Measurements from ENCODE around the gene DPEP2.
"Not testable (repeated sequence)": the region's sequence is repeated elsewhere in the genome, so short reads cannot be mapped to it uniquely, and the experiment has no call there.

The DPEP2 gene

GRCh38 chr16:67982011-67982696, 17.1 kb downstream of the DPEP2 start:
- intact Hi-C loops (cut with DNase I), result no loop called here
- no peak for DNase-seq

GRCh38 chr16:67979955-67980678, 19.2 kb downstream of the DPEP2 start, which contains the start of gene DPEP3:
Gene DPEP3 (minus strand): TSS chr16:67980499. CDS start chr16:67980380, 119 bp downstream.
- DNase-seq, result no peak
- intact Hi-C loops (cut with DNase I), result no loop called here

DNA sequence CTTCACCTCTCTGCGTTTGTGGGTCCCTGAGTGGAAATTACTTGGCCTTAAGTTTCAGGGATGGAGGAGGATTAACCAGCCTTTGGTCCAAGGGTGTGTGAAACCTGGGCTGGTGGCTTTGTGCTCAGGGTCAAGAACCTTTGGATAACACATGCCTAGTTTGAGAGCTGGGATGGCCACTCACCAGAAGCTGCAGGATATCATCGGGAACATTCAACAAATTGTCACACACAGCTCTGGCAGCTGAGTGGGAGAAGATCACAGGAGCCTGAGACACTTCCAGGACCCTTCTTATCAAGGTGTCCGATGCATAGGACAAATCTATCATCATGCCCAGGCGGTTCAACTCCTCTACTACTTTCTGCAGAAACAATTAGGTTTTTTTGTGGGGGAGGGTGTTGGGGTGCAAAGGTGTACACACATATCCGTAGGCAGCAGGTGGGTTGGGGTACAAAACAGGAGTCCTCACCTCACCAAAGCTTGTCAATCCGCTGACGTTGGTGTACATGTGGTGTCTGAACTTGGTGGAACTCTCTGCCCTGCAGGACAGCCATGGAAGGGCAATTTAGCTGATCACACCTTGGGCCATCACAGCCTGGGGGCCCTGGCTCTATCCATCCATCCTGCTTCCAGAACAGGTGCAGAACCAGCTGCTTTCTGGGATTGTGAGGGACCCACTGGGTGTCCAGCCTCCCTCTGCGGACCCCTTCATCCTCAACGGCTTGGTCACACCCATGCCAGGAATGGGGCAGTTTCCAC, 21.6 kb downstream of the DPEP2 start:
- DNase-seq, result no peak

GRCh38 chr16:67977005-67977404, 22.3 kb downstream of the DPEP2 start:
- DNase-seq, result no peak
- intact Hi-C loops (cut with DNase I), result no loop called here

More for the DNA sequence above, 21.6 kb downstream of the DPEP2 start:
- intact Hi-C loops (cut with DNase I), result no loop called here

DNA sequence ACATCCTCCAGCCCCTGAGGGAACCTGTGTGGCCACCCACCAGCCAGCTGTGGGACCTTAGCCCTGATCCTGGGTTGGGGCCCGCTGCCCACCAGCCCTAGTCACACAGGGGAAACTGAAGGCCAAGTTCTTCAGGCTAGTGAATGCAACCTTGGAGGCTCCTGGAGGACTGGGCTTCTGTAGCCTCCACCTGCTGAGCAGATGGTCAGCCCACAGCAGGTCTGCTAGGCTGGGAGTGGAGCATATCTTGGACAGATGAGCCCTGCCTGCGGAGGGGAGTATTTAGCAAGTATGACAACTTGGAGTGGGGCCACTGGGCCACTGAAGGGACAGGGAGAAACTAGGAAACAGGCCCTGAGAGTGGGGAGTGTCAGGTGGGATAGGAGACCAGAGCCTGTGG, 23.1 kb downstream of the DPEP2 start:
- DNase-seq, result no peak
- intact Hi-C loops (cut with DNase I), result no loop called here

- no peak for DNase-seq
- intact Hi-C loops (cut with DNase I), result no loop called here
These were observed 23.8 kb downstream of the DPEP2 start for GRCh38 chr16:67975321-67976105.

DNA sequence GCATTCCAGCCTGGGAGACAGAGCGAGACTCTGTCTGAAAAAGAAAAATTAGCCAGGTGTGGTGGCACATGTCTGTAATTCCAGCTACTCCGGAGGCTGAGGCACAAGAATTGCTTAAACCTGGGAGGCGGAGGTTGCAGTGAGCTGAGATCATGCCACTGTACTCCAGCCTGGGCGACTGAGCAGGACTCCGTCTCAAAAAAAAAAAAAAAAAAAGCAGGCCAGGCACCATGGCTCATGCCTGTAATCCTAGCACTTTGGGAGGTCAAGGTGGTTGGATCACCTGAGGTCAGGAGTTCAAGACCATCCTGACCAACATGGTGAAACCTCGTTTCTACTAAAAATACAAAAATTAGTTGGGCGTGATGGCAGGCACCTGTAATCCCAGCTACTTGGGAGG, 27.0 kb downstream of the DPEP2 start:
- intact Hi-C loops (cut with DNase I), result not testable (repeated sequence)

GRCh38 chr16:67971111-67971510, 28.2 kb downstream of the DPEP2 start:
- intact Hi-C loops (cut with DNase I), result no loop called here
- DNase-seq, result no peak

More for the DNA sequence above, 27.0 kb downstream of the DPEP2 start:
- not testable (repeated sequence) for DNase-seq

GRCh38 chr16:67969254-67970039, 29.8 kb downstream of the DPEP2 start:
- DNase-seq, result no peak
- intact Hi-C loops (cut with DNase I), result no loop called here

DNA sequence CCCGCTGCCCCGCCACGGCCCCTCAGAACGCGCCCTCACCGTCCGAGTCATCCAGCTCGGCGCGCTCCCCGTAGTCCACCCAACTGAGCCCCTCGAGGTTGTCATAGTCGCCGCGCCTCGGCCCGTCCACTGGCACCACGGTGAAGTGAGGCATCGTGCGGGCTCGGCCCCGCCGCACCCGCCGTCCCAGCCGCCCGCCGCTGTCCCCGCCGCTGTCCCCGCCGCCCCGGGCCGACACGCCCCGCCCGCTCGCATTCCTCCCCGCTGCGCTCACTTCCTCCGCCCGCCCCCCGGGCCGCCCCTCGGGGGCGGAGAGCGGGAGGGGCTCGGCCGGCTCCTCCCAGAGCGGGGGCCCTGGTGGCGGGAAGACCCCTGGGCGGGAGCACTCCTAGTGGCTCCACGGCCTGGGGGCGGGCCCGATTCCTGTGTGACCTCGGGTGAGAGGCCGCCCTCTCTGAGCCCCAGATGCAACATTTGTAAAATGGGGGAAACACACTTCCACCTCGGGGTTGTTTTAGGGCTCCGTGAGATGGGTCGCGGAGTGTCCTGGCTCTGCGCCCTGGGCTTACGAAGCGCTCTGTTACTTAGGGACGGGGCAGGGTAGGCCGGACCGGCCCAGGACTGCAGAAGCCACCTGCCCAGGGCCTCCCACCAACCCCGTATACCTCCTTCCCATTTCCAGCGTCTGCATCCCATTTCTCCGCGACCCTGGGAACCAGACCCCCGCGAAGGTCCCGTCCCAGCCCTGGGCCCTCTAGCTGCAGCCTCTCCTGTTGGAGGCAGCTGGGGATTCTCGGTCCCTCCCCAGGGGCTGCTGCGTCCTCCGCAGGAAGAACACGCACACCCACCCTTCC, 30.7 kb downstream of the DPEP2 start, which contains the start of gene SLC12A4:
Gene SLC12A4 (minus strand): TSS at position 238 of the 854 bp plus-strand sequence. CDS start 84 bp downstream, at position 154.
- intact Hi-C loops (cut with DNase I), result no loop called here
- DNase-seq, result peak in 41 of 42 donors; percentile 28 to 86 (median 72)

GRCh38 chr16:67967958-67968399, 31.3 kb downstream of the DPEP2 start:
- intact Hi-C loops (cut with DNase I), result no loop called here
- DNase-seq, result peak in 6 of 42 donors; percentile 14 to 56 (median 36)

DNA sequence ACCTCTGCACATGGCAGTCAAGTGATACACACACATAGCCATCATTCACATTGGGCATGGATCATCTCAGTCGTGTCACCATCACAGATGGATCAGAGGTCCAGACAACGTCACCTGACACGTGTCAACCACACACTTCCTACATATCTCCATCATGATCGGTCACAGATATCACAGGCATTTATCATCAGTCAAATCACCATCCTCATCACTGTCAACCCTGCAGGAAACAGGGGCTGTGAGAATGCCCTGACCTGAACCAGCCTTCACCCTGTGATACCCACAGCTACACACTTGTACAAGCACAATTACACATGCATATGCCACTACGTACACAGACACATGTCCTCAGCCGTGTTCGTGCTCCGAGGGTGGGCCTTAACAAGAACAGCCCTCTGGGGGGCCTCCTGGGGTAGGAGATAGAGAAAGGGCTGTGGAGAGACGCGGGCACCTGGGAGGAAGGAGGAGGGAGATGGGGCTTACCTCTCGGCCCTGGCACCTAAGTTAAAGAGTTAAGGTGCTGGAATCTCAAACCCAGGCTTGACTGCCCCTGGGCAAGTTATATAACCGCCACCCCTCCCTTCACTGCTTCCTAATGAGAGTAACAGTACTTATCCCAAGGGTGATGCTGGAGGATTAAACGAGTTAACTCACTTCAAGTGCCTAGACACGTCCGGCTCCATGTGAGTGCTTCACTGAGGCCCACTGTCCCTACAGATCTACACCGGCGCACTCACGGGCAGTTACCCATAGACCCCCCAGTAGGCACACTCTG, 31.9 kb downstream of the DPEP2 start:
- intact Hi-C loops (cut with DNase I), result no loop called here
- DNase-seq, result no peak

DNA sequence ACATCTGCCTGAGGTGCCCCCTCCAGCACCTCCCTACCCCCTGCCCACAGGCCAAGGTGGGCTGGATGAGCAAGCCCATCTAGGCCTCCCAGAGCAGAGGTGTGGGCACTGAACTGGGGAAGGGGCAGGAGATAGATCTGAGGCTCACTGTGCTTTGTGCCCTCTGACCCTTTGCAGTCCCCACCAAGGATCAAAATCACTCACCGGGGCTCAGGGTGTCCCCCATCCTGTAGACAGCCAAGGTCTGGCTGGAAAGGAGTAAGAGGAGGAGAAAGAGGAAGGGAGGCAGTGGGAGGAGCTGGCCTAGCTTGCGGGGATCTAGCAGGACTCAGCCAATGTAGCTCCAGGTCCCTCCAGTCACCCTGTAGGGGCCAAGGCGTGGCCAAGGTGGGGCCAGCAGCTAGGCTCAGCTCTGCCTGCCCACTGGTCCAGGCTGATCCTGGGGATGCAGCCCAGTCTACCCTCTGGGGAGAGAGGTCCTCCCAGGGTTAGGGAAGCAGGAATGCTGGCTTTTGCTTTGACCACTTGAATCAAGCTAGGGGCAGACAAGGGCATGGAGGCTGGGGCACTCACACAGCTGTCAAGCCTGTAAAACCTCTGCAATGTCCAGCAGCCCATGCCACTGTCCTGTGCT, 32.6 kb downstream of the DPEP2 start:
- no peak for DNase-seq
- intact Hi-C loops (cut with DNase I), result no loop called here

DNA sequence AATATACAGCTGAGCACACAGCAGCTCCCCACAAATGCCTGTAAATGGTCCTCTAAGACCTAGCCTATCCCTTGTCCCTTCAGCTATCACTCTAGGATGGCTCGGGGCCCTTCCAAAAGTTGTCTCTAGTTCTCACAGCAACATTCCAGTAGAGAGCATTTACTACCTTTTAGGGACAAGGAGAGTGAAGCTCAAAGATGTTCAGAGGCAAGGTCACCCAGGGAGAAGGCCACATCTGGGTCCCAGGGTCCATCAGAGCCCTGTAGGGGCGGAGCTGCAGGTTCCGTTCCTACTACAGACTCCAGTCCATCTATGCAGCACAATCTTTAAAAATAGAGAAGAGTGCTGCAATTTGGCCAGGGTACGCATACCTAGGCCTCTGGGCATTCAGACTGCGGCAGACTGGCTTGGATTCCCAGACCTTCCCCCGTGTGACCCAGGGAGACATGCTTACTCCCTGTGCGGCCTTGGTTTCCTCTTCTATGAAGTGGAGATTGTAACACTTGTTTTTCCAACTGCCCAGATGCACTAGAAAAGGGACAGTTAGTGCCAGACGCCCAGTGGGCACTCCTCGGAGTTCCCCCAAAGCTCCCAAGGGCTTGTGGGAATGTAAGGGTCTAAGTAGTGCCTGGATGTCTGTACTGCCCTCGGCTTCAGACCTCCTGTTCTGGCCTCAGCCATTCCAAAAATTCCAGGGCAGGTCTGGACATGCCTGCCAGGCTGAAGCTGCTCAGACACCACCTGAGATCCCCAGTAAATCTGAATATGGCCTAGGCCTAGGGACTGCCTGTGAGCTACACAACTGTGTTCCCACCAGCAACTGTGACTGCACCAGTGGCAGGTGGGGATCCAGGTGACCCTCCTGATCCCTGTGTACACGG, 33.4 kb downstream of the DPEP2 start:
- intact Hi-C loops (cut with DNase I), result no loop called here
- DNase-seq, result no peak
